ENCODE data around the gene ATRNL1.

ATRNL1 gene

DNA sequence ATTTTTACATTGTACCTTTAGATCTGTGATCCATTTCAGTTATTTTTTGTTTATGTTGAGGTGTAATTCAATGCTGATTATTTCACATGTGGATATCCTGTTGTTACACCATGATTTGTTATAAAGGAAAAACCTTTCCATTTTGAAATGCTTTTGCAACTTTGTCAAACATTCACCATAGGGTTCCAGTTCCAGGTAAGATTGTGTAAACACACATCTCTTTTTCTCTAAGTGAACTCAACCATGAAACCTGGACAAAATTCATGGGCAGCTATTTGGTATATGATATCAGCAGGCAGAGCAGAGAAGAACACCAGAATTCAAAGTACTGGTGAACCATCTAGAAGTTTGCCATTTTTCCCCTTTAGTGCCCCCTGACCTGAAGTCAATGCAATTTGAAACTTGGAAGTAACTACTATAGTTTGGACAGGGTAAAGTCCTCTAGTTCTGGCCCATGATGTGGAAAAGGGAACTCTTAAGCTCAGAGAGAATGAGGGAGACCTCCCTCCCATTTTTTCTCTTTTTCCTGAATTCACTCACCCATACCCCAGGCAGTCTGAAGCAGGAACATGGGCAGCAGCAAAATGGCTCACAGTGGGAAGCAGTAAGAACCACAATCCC lies 446.1 kb downstream of the ATRNL1 start:
- H3K4me3 ChIP-seq (ENCODE audit: low read length in 2 of 2) = no peak overlapping the region
- no peak overlapping the region for H3K4ac ChIP-seq (ENCODE audit: low read length)
- H2AK5ac ChIP-seq (ENCODE audit: low read depth, low read length) = no peak overlapping the region
- no peak overlapping the region for H2AFZ ChIP-seq (ENCODE audit: low read length)
- no peak overlapping the region for H3K27ac ChIP-seq (replicated peaks; ENCODE audit: low read length)
- H3K18ac ChIP-seq (ENCODE audit: low read length) = no peak overlapping the region
- H3K9ac ChIP-seq (ENCODE audit: low read depth, low read length, poor library complexity) = no peak overlapping the region
- no peak for DNase-seq (ENCODE audit: low spot score)
- no peak overlapping the region for H3K14ac ChIP-seq (ENCODE audit: low read length)
- H3K4me1 ChIP-seq (ENCODE audit: control insufficient read depth in 2 of 2, insufficient read depth in 1 of 2, low read depth in 1 of 2, low read length in 2 of 2) = no peaks in the 10 kb centered on the region
- H3K9me3 ChIP-seq (replicated peaks in 1 of 2; ENCODE audit: control insufficient read depth in 2 of 2, insufficient read depth in 1 of 2, low read depth in 1 of 2, low read length in 2 of 2) = peaks cover 0 to 6% of the 10 kb centered on the region in 2 donors
- H2BK5ac ChIP-seq (ENCODE audit: low read length) = no peak overlapping the region
- H4K91ac ChIP-seq (ENCODE audit: low read depth, low read length, poor library complexity) = no peak overlapping the region
- no peaks in the 10 kb centered on the region for H3K27me3 ChIP-seq (ENCODE audit: control insufficient read depth in 3 of 3, insufficient read depth in 3 of 3, low read depth in 1 of 3, low read length in 3 of 3)
- no peak overlapping the region for H3K4me2 ChIP-seq (ENCODE audit: insufficient read depth, low read length, poor library complexity, severe bottlenecking)
- no peaks in the 10 kb centered on the region for H3K36me3 ChIP-seq (replicated peaks in 1 of 2; ENCODE audit: control insufficient read depth in 2 of 2, insufficient read depth in 2 of 2, low read length in 2 of 2)
- H4K8ac ChIP-seq (ENCODE audit: low read depth, low read length) = no peak overlapping the region
- H3K79me1 ChIP-seq (ENCODE audit: low read depth, low read length) = no peaks in the 10 kb centered on the region
- H2BK15ac ChIP-seq (ENCODE audit: low read length) = no peak overlapping the region
- no peak overlapping the region for H2BK12ac ChIP-seq (ENCODE audit: low read length)
- H2BK120ac ChIP-seq (ENCODE audit: low read depth, low read length) = no peak overlapping the region
- H3K23ac ChIP-seq (ENCODE audit: low read depth, low read length, poor library complexity) = no peak overlapping the region

DNA sequence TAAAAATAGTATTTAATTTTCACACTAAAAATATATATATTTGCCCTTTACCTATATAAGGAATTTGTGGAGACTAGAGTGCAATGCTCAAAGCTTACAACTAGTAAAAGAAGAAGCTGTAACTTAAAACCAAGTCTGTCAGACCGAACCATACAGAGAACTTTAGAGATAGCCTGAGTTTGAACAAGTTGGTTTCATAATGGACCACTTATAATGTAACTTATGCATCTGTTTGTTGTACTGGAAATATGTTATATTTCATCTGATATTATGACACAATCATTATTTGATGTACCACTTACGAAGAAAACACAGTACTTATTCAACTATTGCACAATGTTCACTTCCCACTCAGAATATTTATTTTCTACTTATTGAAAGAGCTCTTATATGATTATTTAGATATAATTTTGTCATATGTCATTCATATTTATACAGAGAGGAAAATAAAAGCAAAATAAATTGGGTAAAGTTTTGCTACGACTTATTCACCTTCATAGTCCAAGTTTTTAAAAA lies 462.8 kb downstream of the ATRNL1 start:
- H3K27ac ChIP-seq (replicated peaks; ENCODE audit: low read length) = no peak overlapping the region
- no peak overlapping the region for H2BK15ac ChIP-seq (ENCODE audit: low read length)
- H3K4me2 ChIP-seq (ENCODE audit: insufficient read depth, low read length, poor library complexity, severe bottlenecking) = no peak overlapping the region
- no peaks in the 10 kb centered on the region for H3K27me3 ChIP-seq (ENCODE audit: control insufficient read depth in 3 of 3, insufficient read depth in 3 of 3, low read depth in 1 of 3, low read length in 3 of 3)
- H3K9me3 ChIP-seq (replicated peaks in 1 of 2; ENCODE audit: control insufficient read depth in 2 of 2, insufficient read depth in 1 of 2, low read depth in 1 of 2, low read length in 2 of 2) = no peaks in the 10 kb centered on the region
- H3K14ac ChIP-seq (ENCODE audit: low read length) = no peak overlapping the region
- H2AFZ ChIP-seq (ENCODE audit: low read length) = no peak overlapping the region
- H2BK5ac ChIP-seq (ENCODE audit: low read length) = no peak overlapping the region
- no peak overlapping the region for H3K23ac ChIP-seq (ENCODE audit: low read depth, low read length, poor library complexity)
- no peak overlapping the region for H2AK5ac ChIP-seq (ENCODE audit: low read depth, low read length)
- WGBS, 2 donors (ENCODE audit: extremely low coverage in 2 of 2, insufficient read length in 2 of 2, insufficient replicate concordance in 1 of 2) = no CpG with 5 or more reads among the region's 3 CpGs
- H4K91ac ChIP-seq (ENCODE audit: low read depth, low read length, poor library complexity) = no peak overlapping the region
- no peak overlapping the region for H3K18ac ChIP-seq (ENCODE audit: low read length)
- no peak overlapping the region for H3K4me3 ChIP-seq (ENCODE audit: low read length in 2 of 2)
- no peak overlapping the region for H2BK12ac ChIP-seq (ENCODE audit: low read length)
- H3K79me1 ChIP-seq (ENCODE audit: low read depth, low read length) = no peaks in the 10 kb centered on the region
- H3K9ac ChIP-seq (ENCODE audit: low read depth, low read length, poor library complexity) = no peak overlapping the region
- no peak overlapping the region for H4K8ac ChIP-seq (ENCODE audit: low read depth, low read length)
- no peak overlapping the region for H3K4ac ChIP-seq (ENCODE audit: low read length)
- DNase-seq (ENCODE audit: low spot score) = no peak
- no peaks in the 10 kb centered on the region for H3K4me1 ChIP-seq (ENCODE audit: control insufficient read depth in 2 of 2, insufficient read depth in 1 of 2, low read depth in 1 of 2, low read length in 2 of 2)
- no peak overlapping the region for H2BK120ac ChIP-seq (ENCODE audit: low read depth, low read length)
- H3K36me3 ChIP-seq (replicated peaks in 1 of 2; ENCODE audit: control insufficient read depth in 2 of 2, insufficient read depth in 2 of 2, low read length in 2 of 2) = no peaks in the 10 kb centered on the region

DNA sequence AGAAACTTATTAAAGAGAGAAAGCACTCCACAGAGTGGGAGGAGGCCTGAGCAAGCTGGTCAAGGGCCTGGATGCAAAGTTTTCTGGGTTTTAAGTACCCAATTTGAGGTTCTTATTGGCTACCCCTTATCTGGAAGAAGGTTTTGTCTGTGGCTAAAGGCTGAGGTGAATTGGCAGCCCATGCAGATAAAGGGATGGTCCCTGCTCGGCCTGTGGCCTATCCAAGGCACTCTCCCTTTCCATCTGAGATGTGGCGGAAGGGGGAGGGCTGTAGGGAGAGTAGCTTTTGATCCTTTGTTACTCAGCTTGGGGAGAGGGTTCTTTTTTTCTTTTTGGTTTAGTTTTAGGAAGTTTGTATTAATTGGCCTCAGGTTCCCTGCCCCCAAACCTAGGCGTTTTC lies 465.1 kb downstream of the ATRNL1 start:
- Histone ChIP-seq H3K9me3 (replicated peaks in 1 of 2; ENCODE audit: control insufficient read depth in 2 of 2, insufficient read depth in 1 of 2, low read depth in 1 of 2, low read length in 2 of 2) (no peaks in the 10 kb centered on the region), H3K18ac (ENCODE audit: low read length) (no peak overlapping the region), H3K4me2 (ENCODE audit: insufficient read depth, low read length, poor library complexity, severe bottlenecking) (no peak overlapping the region), H2BK120ac (ENCODE audit: low read depth, low read length) (no peak overlapping the region), H3K79me1 (ENCODE audit: low read depth, low read length) (no peaks in the 10 kb centered on the region), H3K23ac (ENCODE audit: low read depth, low read length, poor library complexity) (no peak overlapping the region), H2AK5ac (ENCODE audit: low read depth, low read length) (no peak overlapping the region), H3K36me3 (replicated peaks in 1 of 2; ENCODE audit: control insufficient read depth in 2 of 2, insufficient read depth in 2 of 2, low read length in 2 of 2) (no peaks in the 10 kb centered on the region), H3K27me3 (ENCODE audit: control insufficient read depth in 3 of 3, insufficient read depth in 3 of 3, low read depth in 1 of 3, low read length in 3 of 3) (no peaks in the 10 kb centered on the region), H2BK12ac (ENCODE audit: low read length) (no peak overlapping the region), H2AFZ (ENCODE audit: low read length) (no peak overlapping the region), H4K8ac (ENCODE audit: low read depth, low read length) (no peak overlapping the region), H4K91ac (ENCODE audit: low read depth, low read length, poor library complexity) (no peak overlapping the region), H3K27ac (replicated peaks; ENCODE audit: low read length) (no peak overlapping the region), H2BK15ac (ENCODE audit: low read length) (no peak overlapping the region), H3K14ac (ENCODE audit: low read length) (no peak overlapping the region), H3K4me3 (ENCODE audit: low read length in 2 of 2) (no peak overlapping the region), H3K4ac (ENCODE audit: low read length) (no peak overlapping the region), H3K4me1 (ENCODE audit: control insufficient read depth in 2 of 2, insufficient read depth in 1 of 2, low read depth in 1 of 2, low read length in 2 of 2) (no peaks in the 10 kb centered on the region), H2BK5ac (ENCODE audit: low read length) (no peak overlapping the region), H3K9ac (ENCODE audit: low read depth, low read length, poor library complexity) (no peak overlapping the region)
- no CpG with 5 or more reads among the region's 3 CpGs for WGBS, 2 donors (ENCODE audit: extremely low coverage in 2 of 2, insufficient read length in 2 of 2, insufficient replicate concordance in 1 of 2)
- no peak for DNase-seq (ENCODE audit: low spot score)

DNA sequence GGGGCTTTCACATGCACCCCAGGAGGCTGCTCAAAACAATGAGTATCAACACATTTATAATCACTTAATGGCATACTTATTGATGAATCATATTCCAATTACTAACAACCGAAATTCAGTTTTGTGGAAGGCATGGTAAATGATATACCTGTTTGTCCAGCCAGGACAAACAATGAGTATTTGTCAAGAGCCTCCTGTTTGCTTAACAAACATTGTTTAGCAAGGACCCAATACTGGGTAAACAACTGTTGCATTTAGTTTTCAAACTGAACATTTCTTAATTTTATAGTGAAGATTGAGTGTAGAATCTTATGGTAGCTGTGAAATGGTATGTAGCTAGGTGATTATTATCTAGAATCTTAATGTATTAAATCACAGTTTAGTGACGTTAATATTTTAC lies 473.7 kb downstream of the ATRNL1 start:
- H3K4me3 ChIP-seq (ENCODE audit: low read length in 2 of 2) = no peak overlapping the region
- no peak overlapping the region for H2AFZ ChIP-seq (ENCODE audit: low read length)
- no peaks in the 10 kb centered on the region for H3K27me3 ChIP-seq (ENCODE audit: control insufficient read depth in 3 of 3, insufficient read depth in 3 of 3, low read depth in 1 of 3, low read length in 3 of 3)
- no peak overlapping the region for H3K18ac ChIP-seq (ENCODE audit: low read length)
- no peak for DNase-seq (ENCODE audit: low spot score)
- H3K9ac ChIP-seq (ENCODE audit: low read depth, low read length, poor library complexity) = no peak overlapping the region
- no peak overlapping the region for H3K27ac ChIP-seq (replicated peaks; ENCODE audit: low read length)
- H2BK12ac ChIP-seq (ENCODE audit: low read length) = no peak overlapping the region
- no peak overlapping the region for H3K4me2 ChIP-seq (ENCODE audit: insufficient read depth, low read length, poor library complexity, severe bottlenecking)
- no peaks in the 10 kb centered on the region for H3K36me3 ChIP-seq (replicated peaks in 1 of 2; ENCODE audit: control insufficient read depth in 2 of 2, insufficient read depth in 2 of 2, low read length in 2 of 2)
- no CpG with 5 or more reads among the region's 2 CpGs for WGBS, 2 donors (ENCODE audit: extremely low coverage in 2 of 2, insufficient read length in 2 of 2, insufficient replicate concordance in 1 of 2)
- H2BK5ac ChIP-seq (ENCODE audit: low read length) = no peak overlapping the region
- no peak overlapping the region for H2BK15ac ChIP-seq (ENCODE audit: low read length)
- no peaks in the 10 kb centered on the region for H3K4me1 ChIP-seq (ENCODE audit: control insufficient read depth in 2 of 2, insufficient read depth in 1 of 2, low read depth in 1 of 2, low read length in 2 of 2)
- no peak overlapping the region for H3K23ac ChIP-seq (ENCODE audit: low read depth, low read length, poor library complexity)
- no peak overlapping the region for H4K91ac ChIP-seq (ENCODE audit: low read depth, low read length, poor library complexity)
- H2AK5ac ChIP-seq (ENCODE audit: low read depth, low read length) = no peak overlapping the region
- H3K9me3 ChIP-seq (replicated peaks in 1 of 2; ENCODE audit: control insufficient read depth in 2 of 2, insufficient read depth in 1 of 2, low read depth in 1 of 2, low read length in 2 of 2) = no peaks in the 10 kb centered on the region
- H4K8ac ChIP-seq (ENCODE audit: low read depth, low read length) = no peak overlapping the region
- no peak overlapping the region for H2BK120ac ChIP-seq (ENCODE audit: low read depth, low read length)
- no peak overlapping the region for H3K14ac ChIP-seq (ENCODE audit: low read length)
- no peak overlapping the region for H3K4ac ChIP-seq (ENCODE audit: low read length)
- H3K79me1 ChIP-seq (ENCODE audit: low read depth, low read length) = no peaks in the 10 kb centered on the region

Measured in neuronal stem cell (in vitro differentiated cells).